Testis (tissue), 2 donors: ENCODE measurements around the gene GPC1.

ENCODE experiments used
- CTCF ChIP-seq, 3 experiments: fragments of 450-650 bp in 2 of 3; fragments of 200-600 bp in 1 of 3; sonication (generic) in 1 of 3; IDR thresholded peaks; one replicate each; pipeline ENCODE4 v1.5.1; 2016 to 2019; ENCODE audit warnings: antibody characterized with exemption in 3 of 3, mild to moderate bottlenecking in 2 of 3, moderate library complexity in 1 of 3
- POLR2A ChIP-seq: fragments of 450-650 bp; IDR thresholded peaks from one replicate; pipeline ENCODE4 v1.6.1; 2017; ENCODE audit warnings: antibody characterized with exemption, mild to moderate bottlenecking, moderate library complexity

- no peak for TF ChIP-seq POLR2A
- TF ChIP-seq CTCF (IDR thresholded peaks at IDR 0.05): no peak
Observed at GRCh38 chr2:240401308-240401707, 34.2 kb upstream of the GPC1 start.
